Heart left ventricle (tissue), 16 donors: ENCODE results near the gene TRMT6. TPM values are rescaled to one million over a fixed set of nuclear protein-coding genes. Genes with fewer than 3 reads are reported as not detected.

ENCODE experiments used
- ATAC-seq, 4 donors: fragments of 200-7000 bp; cut with Tn5 transposase; one replicate each; pipeline ENCODE4 v1.9.1; 2020 to 2022; ENCODE audit warnings: moderate library complexity in 4 of 4, mild to moderate bottlenecking in 3 of 4, moderate number of reproducible peaks in 1 of 4
- DNase-seq, 5 donors: peaks; one replicate each; pipeline ENCODE4 v3.0.0-alpha.2; 2020
- H3K27ac ChIP-seq, 12 donors: fragments of 200-600 bp; sonication (generic) in 4 of 12; one replicate each; pipeline versions ENCODE4 v1.5.0 to v1.8.0; 2016 to 2022; ENCODE audit warnings: mild to moderate bottlenecking in 2 of 12
- H3K27me3 ChIP-seq, 9 donors: fragments of 200-600 bp; sonication (generic) in 2 of 9; one replicate each; pipeline versions ENCODE4 v1.5.1 to v1.8.0; 2016 to 2022; ENCODE audit warnings: mild to moderate bottlenecking in 3 of 9
- H3K36me3 ChIP-seq, 9 donors: fragments of 200-600 bp; sonication (generic) in 2 of 9; one replicate each; pipeline versions ENCODE4 v1.5.0 to v1.8.0; 2018 to 2022; ENCODE audit warnings: mild to moderate bottlenecking in 2 of 9
- H3K4me1 ChIP-seq, 12 donors: fragments of 200-600 bp; sonication (generic) in 4 of 12; one replicate each; pipeline versions ENCODE4 v1.5.0 to v1.8.0; 2016 to 2022; ENCODE audit warnings: mild to moderate bottlenecking in 3 of 12
- H3K4me3 ChIP-seq, 12 donors: fragments of 200-600 bp; sonication (generic) in 4 of 12; one replicate each; pipeline versions ENCODE4 v1.5.0 to v1.8.0; 2017 to 2022; ENCODE audit warnings: mild to moderate bottlenecking in 9 of 12, moderate library complexity in 4 of 12
- H3K9me3 ChIP-seq, 12 donors: fragments of 200-600 bp; sonication (generic) in 4 of 12; one replicate each; pipeline versions ENCODE4 v1.5.0 to v1.8.0; 2016 to 2022; ENCODE audit warnings: mild to moderate bottlenecking in 1 of 12
- CTCF ChIP-seq, 12 donors: fragments of 200-600 bp; sonication (generic) in 4 of 12; IDR thresholded peaks; one replicate each; pipeline versions ENCODE4 v1.5.0 to v1.8.0; 2018 to 2022; ENCODE audit warnings: antibody characterized with exemption in 12 of 12, mild to moderate bottlenecking in 5 of 12
- POLR2A ChIP-seq, 2 donors: fragments of 450-650 bp; IDR thresholded peaks; one replicate each; pipeline ENCODE4 v1.6.1; 2017; ENCODE audit warnings: antibody characterized with exemption in 2 of 2, mild to moderate bottlenecking in 2 of 2, moderate library complexity in 2 of 2
- WGBS, 4 donors: extraction: QIAGEN DNeasy Blood & Tissue Kit in 2 of 4; methylation state at CpG; one replicate each; pipeline versions ENCODE4 v1.1.5 to v1.1.7; 2013 to 2018; 5-methylcytosine and 5-hydroxymethylcytosine counted together
- intact Hi-C, 10 donors: fragments of 100-400 bp; cut with DNase I; formaldehyde crosslinking; loops; one replicate each; pipeline versions ENCODE4 v1.11.1 to v1.14.2; 2022
- polyA plus RNA-seq, 2 donors: library from polyadenylated mRNA; stranded (reverse); fragments of 200-250 nt; gene quantifications; one replicate each; pipeline ENCODE4 v1.2.3, GENCODE V29; 2013
- total RNA-seq, 9 donors: library from RNA; depleted of rRNA in 2 of 9; stranded (reverse); fragments of >200 nt in 2 of 9; fragmentation: NEBNext Ultra II Directional in 3 of 9; extraction: Animal tissue kit (Norgen Biotek cat#: 25700) in 3 of 9; gene quantifications; one replicate each; pipeline versions ENCODE4 v1.1.0 to v1.2.4, GENCODE V29; 2016 to 2023
- donor health status: ischemic (EF 13 %, LVEDD 7.1; RV severe dilation, severe dysfunction).
- donor health status: healthy with polysubstance abuse.
- donor health status: DM: no; HTN: yes; CAD: no.
- donor health status: DM: no; HTN: no; CAD: no.
- donor health status: ischemic (EF 25% LVEDD 6.9; RV normal size, moderate dysfunction).
- donor health status: ischemic (EF 25% LVEDD 5.7; RV mildly dilated, moderate dysfunction).
- donor health status: healthy.
- donor health status: DM: yes; HTN: yes; CAD: no.
- donor health status: ischemic (EF 35%, LVEDD 5.7; RV mildly dilated, moderate dysfunction).
- donor health status: nonischemic (EF 11% LVEDD 7.7; RV severe dilation, severe dysfunction).
- donor health status: DM: yes; HTN: yes; CAD: no.
- donor health status: PGD.
- donor health status: ischemic (EF 29% LVEDD 5.4; RV normal size, mild dysfunction).
- donor health status: nonischemic (EF 23%, LVEDD 6.1; RV moderate dilation, normal function).

TRMT6 gene
- total and polyA plus RNA-seq, 11 donors = 4.8 to 18.2 (median 9.8) TPM

DNA sequence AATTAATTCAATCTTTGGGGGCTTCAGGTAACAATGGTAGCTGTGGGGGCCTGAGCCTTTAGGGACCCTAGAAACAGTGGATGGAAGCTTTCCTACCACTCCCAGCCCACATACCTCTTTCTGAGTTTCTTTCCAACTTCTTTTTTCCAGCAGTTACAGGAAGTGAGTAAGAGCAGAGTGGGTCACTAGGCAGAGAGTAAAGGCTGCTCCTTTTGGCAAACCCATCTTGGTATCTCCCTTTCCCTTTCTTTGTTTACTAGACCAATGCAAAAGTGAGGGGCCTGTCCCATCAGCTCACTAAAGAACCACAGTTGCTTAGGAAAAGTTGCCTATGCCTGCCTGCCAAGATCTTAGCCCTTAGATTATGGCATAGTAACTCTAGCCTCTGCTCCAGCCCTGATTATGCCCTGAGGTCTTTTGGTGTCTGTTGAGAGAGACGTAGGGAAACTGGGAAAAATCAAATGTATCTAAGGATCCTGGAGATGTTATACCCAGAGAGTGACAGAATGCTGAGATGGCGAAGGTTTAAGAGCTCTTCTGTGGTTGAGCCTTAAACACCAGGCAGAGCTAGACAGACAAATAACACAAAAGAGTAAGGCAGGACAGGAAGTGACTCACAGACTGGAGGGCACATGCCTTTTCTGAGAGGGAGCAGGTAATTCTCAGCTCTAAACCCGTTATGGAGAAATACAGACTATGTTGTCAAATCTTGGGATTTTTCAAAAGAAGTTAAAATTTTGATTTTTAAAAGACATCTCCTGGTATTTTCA, 31.3 kb downstream of the TRMT6 start:
- H3K27me3 ChIP-seq = peaks cover 0 to 4% (median 0%) of the 10 kb centered on the region in 9 donors
- no peak overlapping the region for H3K27ac ChIP-seq
- no peaks in the 10 kb centered on the region for H3K36me3 ChIP-seq
- no peaks in the 10 kb centered on the region for H3K9me3 ChIP-seq
- WGBS, 4 donors = 42 to 54% (median 46%) methylated on average over 3 of the region's 3 CpGs
- DNase-seq = no peak
- no peak overlapping the region for H3K4me3 ChIP-seq
- peaks cover 0 to 10% (median 0%) of the 10 kb centered on the region in 12 donors for H3K4me1 ChIP-seq
- TF ChIP-seq CTCF (IDR thresholded peaks at IDR 0.05) (no peak), POLR2A (IDR thresholded peaks at IDR 0.05) (no peak)
- no peak for ATAC-seq
- intact Hi-C loops = no loop called here

DNA sequence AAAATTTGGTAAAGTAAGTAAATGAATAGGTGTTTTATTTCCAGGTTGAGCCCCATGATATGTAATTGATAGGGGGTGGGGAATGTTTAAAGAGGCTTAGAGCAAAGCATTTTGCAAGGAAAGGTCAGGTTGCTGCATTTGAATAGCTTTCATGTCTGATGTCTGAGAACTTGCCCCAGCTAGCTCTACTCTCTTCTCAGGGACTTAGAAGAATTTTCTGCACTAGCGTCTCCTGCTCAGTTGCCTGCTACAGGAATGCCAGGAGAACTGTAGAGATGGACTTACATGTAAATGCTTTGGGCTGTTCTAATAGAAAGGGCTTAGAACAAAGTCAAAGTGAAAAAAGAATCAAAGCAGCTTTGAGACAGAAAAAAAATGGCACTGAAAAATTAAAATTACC, 35.5 kb downstream of the TRMT6 start:
- DNase-seq (no peak), ATAC-seq (no peak)
- intact Hi-C loops = no loop called here
- H3K27ac ChIP-seq = no peak overlapping the region
- 0 to 20% (median 0%) methylated on average over 1 of the region's 1 CpG for WGBS, 4 donors
- no peak overlapping the region for H3K4me3 ChIP-seq
- peaks cover 0 to 35% (median 7%) of the 10 kb centered on the region in 9 donors for H3K27me3 ChIP-seq
- H3K36me3 ChIP-seq = no peaks in the 10 kb centered on the region
- TF ChIP-seq CTCF (IDR thresholded peaks at IDR 0.05) (no peak), POLR2A (IDR thresholded peaks at IDR 0.05) (no peak)
- H3K9me3 ChIP-seq = no peaks in the 10 kb centered on the region
- H3K4me1 ChIP-seq = peaks cover 0 to 19% (median 3%) of the 10 kb centered on the region in 12 donors

GRCh38 chr20:5913166-5913565, 37.2 kb downstream of the TRMT6 start:
- H3K4me3 ChIP-seq = no peak overlapping the region
- ATAC-seq = no peak
- peaks cover 0 to 10% (median 3%) of the 10 kb centered on the region in 12 donors for H3K4me1 ChIP-seq
- no peaks in the 10 kb centered on the region for H3K9me3 ChIP-seq
- 91 to 93% (median 92%) methylated on average over 2 of the region's 2 CpGs for WGBS, 4 donors
- no peak for DNase-seq
- H3K36me3 ChIP-seq = no peaks in the 10 kb centered on the region
- intact Hi-C loops = no loop called here
- peaks cover 0 to 35% (median 7%) of the 10 kb centered on the region in 9 donors for H3K27me3 ChIP-seq
- TF ChIP-seq CTCF (IDR thresholded peaks at IDR 0.05) (no peak), POLR2A (IDR thresholded peaks at IDR 0.05) (no peak)
- H3K27ac ChIP-seq = no peak overlapping the region

DNA sequence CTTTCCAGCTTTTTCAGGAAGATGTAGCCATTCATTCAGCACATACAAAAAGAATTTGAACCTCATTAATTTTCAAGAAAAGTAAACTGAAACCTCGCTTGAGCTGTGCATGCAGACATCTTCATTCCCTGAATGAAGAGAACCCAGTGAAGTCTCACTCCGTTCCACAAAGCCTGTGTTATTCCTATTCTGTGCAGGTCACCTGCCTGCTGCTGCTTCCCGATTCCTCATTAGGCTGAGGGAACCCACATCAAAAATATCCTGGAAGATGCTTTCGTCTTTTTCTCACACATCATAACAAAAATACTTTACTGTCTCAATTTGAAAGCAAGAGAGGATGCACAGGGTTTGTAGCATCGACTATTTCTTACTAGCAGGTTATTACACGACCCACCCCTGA, 40.1 kb downstream of the TRMT6 start:
- no peak for TF ChIP-seq POLR2A (IDR thresholded peaks at IDR 0.05)
- no peak for TF ChIP-seq CTCF (IDR thresholded peaks at IDR 0.05)
- DNase-seq = no peak
- Histone ChIP-seq H3K9me3 (no peaks in the 10 kb centered on the region), H3K27me3 (peaks cover 0 to 41% (median 7%) of the 10 kb centered on the region in 9 donors), H3K4me1 (peaks cover 0 to 10% (median 3%) of the 10 kb centered on the region in 12 donors), H3K4me3 (no peak overlapping the region), H3K36me3 (no peaks in the 10 kb centered on the region), H3K27ac (no peak overlapping the region)
- no peak for ATAC-seq
- 59 to 72% (median 69%) methylated on average over 6 of the region's 6 CpGs for WGBS, 4 donors
- intact Hi-C loops = no loop called here
